GM12865 (cell line): ENCODE measurements around the gene LRRC32.

Source experiments
- DNase-seq: peaks from one replicate; pipeline ENCODE4 v3.0.0; 2010; ENCODE audit warnings: low read depth
- H3K4me3 ChIP-seq: 2 replicates; pipeline ENCODE4 v1.5.1; 2011; ENCODE audit warnings: mild to moderate bottlenecking, low read depth, low read length, control low read depth
- TF ChIP-seq, protein P1 (sequence below): IDR thresholded peaks from 2 replicates; pipeline ENCODE4 v1.5.1; 2011; ENCODE audit warnings: low read length, control low read depth, low read depth, inconsistent platforms; ENCODE audit not compliant: insufficient read depth; ENCODE audit errors: missing control alignments

LRRC32 gene

DNA sequence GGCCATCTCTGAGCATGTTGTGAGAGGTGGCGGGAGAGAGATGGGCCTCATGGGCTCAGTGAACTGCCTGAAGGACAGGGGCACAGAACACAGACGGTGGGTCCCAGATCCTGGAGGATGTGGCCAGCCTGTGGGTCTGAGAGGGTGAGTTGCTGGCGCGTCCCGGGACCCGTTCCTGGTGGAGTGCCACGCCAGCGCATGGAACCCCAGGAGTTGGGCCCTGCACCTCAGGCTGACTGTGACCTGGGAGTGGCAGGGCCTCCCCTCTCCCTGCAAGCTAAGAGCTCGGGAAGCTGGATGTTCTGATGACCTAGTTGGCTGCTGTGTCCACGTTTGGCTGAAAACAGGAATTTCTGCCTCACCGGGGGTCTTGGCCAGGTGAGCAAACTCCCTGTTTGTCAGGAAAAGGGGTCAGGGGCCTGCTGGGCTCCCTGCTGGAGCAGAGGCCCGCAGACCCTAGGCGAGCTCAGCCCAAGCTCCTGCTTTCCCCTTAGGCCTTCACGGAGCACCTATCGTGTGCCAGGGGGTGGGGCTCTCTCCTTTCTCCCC is 15.0 kb downstream of the LRRC32 start:
- no peak overlapping the region for H3K4me3 ChIP-seq
- TF ChIP-seq, protein P1, sequence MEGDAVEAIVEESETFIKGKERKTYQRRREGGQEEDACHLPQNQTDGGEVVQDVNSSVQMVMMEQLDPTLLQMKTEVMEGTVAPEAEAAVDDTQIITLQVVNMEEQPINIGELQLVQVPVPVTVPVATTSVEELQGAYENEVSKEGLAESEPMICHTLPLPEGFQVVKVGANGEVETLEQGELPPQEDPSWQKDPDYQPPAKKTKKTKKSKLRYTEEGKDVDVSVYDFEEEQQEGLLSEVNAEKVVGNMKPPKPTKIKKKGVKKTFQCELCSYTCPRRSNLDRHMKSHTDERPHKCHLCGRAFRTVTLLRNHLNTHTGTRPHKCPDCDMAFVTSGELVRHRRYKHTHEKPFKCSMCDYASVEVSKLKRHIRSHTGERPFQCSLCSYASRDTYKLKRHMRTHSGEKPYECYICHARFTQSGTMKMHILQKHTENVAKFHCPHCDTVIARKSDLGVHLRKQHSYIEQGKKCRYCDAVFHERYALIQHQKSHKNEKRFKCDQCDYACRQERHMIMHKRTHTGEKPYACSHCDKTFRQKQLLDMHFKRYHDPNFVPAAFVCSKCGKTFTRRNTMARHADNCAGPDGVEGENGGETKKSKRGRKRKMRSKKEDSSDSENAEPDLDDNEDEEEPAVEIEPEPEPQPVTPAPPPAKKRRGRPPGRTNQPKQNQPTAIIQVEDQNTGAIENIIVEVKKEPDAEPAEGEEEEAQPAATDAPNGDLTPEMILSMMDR = no peak
- DNase-seq = no peak

DNA sequence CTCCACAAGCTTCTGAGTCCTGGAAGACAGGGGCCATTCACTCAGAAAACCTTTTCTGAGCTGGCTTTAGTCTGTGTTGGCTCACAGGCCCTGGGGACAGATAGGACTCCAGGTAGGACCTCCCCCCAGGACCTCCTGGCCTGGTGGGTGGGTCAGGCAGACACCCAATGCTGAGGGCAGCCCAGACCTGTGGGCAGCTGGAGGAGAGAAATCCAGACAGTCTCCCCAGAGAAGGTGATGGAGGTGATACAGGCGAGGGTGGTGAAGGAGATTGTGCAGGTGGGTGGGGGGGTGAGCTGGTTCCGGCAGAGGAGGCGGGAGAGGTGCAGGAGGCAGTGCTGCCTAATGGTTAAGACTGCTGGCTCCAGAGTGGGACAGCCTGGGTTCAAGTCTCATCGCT is 15.6 kb downstream of the LRRC32 start:
- TF ChIP-seq, protein P1 = no peak
- DNase-seq = no peak

DNA sequence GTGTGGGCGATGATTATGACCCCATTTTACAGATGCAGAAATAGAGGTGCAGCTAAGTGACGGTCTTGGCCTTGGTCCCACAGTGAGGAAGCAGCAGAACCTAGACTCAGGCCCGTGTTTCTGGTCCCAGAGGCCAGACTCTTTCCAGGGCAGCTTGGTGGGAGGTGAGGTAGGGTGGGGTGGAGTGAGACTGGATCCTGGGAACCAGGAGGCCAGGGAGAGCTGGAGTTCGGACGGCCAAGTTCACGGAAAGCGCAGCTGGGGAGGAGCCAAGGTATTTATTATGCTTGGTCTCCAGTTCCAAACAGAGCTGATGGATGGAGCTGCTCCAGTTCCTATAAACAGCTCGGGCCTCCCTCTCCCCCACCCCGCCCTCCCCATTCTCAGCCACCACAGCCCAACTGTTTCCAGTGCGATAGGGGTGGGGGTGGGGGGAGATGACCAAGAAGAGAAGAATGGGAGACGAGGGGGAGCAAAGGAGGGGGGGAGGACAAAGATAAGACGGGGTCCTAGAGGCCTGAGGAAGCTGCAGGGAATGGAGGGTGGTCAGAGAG is 16.2 kb downstream of the LRRC32 start:
- no peak overlapping the region for H3K4me3 ChIP-seq
- DNase-seq = no peak
- TF ChIP-seq, protein P1 = no peak

More for the DNA sequence above, 15.6 kb downstream of the LRRC32 start:
- no peak overlapping the region for H3K4me3 ChIP-seq

DNA sequence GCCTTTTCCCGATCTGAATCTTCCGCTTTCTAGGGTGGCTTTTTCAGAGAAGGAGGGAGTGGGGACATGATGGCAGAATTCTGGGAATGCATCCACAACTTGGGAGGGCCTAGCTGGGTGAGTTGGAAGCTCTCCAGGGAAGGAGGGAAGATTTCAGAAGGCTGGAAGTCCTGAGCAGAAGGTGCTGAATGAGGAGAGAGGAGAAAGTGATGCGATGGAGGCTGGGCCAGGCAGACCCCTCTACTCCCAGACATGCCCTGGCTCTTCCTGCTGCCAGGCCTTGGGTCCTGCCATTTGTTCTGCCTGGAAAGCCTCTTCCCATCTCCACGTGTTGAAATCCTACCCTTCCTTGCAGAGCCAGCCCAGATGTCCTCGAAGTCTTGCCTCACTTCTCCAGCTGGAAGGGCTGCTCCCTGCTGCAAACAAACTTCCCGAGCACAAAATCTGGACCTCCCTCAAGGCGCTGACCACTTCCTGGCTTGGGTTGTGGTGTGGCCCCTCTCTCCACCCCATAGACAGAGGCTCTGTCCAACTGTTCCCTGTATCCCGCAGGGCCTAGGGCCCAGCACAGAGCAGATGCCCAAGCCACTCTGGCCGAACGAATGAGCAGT is 16.8 kb downstream of the LRRC32 start:
- TF ChIP-seq, protein P1 = no peak
- no peak for DNase-seq
- H3K4me3 ChIP-seq = no peak overlapping the region

DNA sequence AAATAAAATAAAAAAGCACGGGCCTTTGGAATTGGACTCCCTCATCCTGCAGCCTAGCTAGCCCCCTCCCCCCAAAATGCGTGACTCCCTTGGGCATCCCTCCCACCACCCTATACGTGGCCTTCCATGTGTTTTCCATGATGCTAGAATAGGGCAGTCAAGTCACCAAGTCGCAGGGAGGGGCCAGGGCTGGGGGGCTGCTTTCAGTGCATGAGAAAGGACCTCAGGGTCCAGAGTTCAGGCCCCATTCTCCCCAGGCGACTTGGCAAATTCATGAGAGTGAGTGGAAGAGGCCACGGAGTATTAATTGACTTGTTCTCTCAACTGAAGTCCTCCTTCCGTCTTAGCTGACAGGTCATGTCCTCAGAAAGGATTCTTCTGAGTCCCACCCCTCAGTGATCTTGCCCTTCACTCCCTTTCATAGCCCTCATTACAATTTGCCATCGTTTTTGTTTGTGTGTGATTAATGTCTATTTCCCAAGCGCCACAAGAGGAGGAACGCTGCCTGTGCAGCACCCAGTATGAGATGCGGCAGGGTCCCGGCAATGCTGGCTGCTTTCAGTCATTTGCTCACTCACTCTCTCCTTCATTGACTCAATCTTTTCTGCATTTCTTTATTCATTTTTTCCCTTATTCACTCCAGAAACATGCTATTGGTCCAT is 17.4 kb downstream of the LRRC32 start:
- H3K4me3 ChIP-seq = no peak overlapping the region
- TF ChIP-seq, protein P1 = no peak
- no peak for DNase-seq

DNA sequence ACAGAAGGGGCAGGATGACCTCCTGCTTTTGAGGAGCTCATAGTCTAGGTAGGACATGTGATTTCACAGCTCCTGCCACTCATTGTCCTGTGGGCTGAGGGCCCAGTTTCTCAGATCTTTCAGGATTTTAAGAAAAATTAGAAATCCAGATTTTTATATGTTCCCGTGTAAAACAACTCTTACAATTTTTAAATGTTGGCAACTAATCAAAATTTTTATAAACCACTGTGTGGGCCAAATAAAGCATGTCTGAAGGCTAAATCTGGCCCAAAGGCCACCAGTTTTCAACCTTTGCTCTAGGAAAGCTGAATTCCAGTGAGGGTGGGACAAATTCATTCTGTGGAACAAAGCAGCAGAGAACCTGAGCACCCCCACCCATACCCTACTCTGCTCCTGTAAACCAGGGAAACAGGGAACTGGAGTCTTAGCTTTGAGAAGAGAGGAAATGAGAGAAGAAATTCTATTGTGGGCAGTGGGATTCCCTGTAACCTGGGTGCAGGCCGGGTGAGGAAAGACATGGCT is 20.6 kb downstream of the LRRC32 start:
- no peak overlapping the region for H3K4me3 ChIP-seq
- no peak for DNase-seq
- TF ChIP-seq, protein P1 = no peak
